Measurements from ENCODE around the gene ATRNL1.
"Not testable (repeated sequence)": the region's sequence is repeated elsewhere in the genome, so short reads cannot be mapped to it uniquely, and the experiment has no call there.

Gene ATRNL1

GRCh38 chr10:115084277-115084850, 8.8 kb upstream of the ATRNL1 start:
- in situ Hi-C loops (cut with HindIII; ENCODE audit: low sequenced_read_pairs) = no loop called here

GRCh38 chr10:115091161-115091560, 2.0 kb upstream of the ATRNL1 start:
- in situ Hi-C loops (cut with HindIII; ENCODE audit: low sequenced_read_pairs) = no loop called here

- in situ Hi-C loops (cut with HindIII; ENCODE audit: low sequenced_read_pairs) = no loop called here
These were observed 959 bp upstream of the ATRNL1 start for GRCh38 chr10:115092258-115092554.

GRCh38 chr10:115092555-115093285, 445 bp upstream of the ATRNL1 start:
- in situ Hi-C loops (cut with HindIII; ENCODE audit: low sequenced_read_pairs) = no loop called here

DNA sequence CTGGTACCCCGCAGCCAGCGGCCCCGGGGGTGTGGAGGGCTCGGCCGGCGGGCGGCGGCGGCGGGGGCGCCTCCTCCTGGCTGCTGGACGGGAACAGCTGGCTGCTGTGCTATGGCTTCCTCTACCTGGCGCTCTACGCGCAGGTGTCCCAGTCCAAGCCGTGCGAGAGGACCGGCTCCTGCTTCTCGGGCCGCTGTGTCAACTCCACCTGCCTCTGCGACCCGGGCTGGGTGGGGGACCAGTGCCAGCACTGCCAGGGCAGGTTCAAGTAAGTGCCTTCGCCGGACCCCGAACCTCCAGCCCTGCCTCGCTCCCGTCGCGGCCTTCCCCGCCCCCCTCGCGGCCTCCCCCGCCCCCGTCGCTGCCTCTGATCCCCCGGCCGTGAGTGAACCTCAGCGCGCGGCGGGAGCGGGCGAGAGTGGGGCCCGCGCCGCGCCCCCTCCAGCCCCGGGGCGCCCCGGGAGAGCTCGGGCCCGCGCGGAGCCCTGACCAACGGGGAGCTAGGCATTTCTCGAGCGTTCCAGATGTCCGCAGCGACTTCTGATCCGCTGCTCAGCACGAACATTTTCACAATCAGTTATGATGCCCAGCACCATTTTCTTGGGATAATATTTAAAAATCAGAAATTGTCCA, 727 bp downstream of the ATRNL1 start:
- in situ Hi-C loops (cut with HindIII; ENCODE audit: low sequenced_read_pairs) = no loop called here

GRCh38 chr10:115094416-115095140, 1.4 kb downstream of the ATRNL1 start:
- in situ Hi-C loops (cut with HindIII; ENCODE audit: low sequenced_read_pairs) = no loop called here

- in situ Hi-C loops (cut with HindIII; ENCODE audit: low sequenced_read_pairs) = no loop called here
These were observed 2.6 kb downstream of the ATRNL1 start for GRCh38 chr10:115095758-115096157.

- in situ Hi-C loops (cut with HindIII; ENCODE audit: low sequenced_read_pairs) = no loop called here
These were observed 10.5 kb downstream of the ATRNL1 start for GRCh38 chr10:115103700-115104099.

GRCh38 chr10:115105411-115105810, 12.2 kb downstream of the ATRNL1 start:
- in situ Hi-C loops (cut with HindIII; ENCODE audit: low sequenced_read_pairs) = not testable (repeated sequence)

DNA sequence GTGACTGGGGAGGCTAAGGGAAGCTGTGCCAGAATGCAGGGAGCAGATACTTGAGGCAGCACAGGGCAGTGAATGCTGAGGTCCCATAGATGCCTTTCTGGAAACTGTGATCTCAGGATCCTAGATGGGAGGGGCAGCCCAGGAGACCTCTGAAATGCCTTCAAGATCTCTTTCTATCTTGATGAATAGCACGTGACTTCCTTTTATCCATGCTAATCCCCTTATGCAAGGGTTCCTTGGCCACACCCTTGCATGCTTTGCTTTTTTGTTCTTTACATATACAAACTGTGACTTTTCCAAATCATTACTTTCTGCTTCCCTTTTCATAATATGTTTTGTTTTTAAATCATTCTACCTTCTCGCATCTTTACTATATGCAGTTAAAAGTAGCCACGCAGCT, 14.7 kb downstream of the ATRNL1 start:
- in situ Hi-C loops (cut with HindIII; ENCODE audit: low sequenced_read_pairs) = no loop called here

GRCh38 chr10:115117301-115117700, 24.1 kb downstream of the ATRNL1 start:
- in situ Hi-C loops (cut with HindIII; ENCODE audit: low sequenced_read_pairs) = no loop called here

GRCh38 chr10:115118346-115118745, 25.2 kb downstream of the ATRNL1 start:
- in situ Hi-C loops (cut with HindIII; ENCODE audit: low sequenced_read_pairs) = no loop called here

DNA sequence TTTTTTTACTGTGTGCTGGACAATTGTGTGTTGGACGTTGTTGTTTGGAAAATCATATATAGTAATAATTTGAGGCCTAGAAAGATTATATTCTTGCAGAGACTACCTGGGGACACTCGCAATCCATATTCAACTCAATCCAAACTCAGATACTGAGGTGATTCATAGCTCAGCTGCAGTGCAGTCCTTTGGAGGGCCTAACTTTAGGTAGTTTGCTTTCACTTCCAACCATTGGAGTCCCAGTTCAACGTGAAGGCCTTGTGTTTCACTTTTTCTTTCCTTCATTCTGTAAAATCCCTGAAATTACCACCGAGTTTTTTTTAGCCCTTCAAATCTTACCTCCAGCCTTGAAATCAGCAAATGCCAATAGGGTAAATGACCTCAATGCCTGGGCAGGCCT, 32.3 kb downstream of the ATRNL1 start:
- in situ Hi-C loops (cut with HindIII; ENCODE audit: low sequenced_read_pairs) = no loop called here

- in situ Hi-C loops (cut with HindIII; ENCODE audit: low sequenced_read_pairs) = no loop called here
These were observed 36.6 kb downstream of the ATRNL1 start for GRCh38 chr10:115129752-115130151.

- in situ Hi-C loops (cut with HindIII; ENCODE audit: low sequenced_read_pairs) = no loop called here
These were observed 43.5 kb downstream of the ATRNL1 start for GRCh38 chr10:115136616-115137015.

GRCh38 chr10:115141254-115141653, 48.1 kb downstream of the ATRNL1 start:
- in situ Hi-C loops (cut with HindIII; ENCODE audit: low sequenced_read_pairs) = no loop called here

DNA sequence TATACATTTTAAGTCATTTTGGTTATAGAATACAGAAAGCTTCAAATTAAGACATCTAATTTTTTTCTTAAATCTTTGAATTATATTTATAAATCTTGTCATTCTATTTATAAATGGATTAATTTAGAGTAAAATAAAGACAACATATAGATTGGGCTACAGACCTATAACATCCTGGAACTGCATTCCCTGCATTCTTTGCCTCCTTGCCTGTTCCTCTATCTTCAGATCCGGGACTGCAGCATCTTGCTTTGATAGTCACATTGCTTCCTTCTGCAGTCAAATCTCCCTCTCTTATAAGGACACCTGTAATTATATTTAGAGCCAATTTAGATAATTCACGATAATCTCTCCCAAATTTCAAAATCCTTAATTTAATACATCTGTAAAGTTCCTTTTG, 64.2 kb downstream of the ATRNL1 start:
- in situ Hi-C loops (cut with HindIII; ENCODE audit: low sequenced_read_pairs) = no loop called here

DNA sequence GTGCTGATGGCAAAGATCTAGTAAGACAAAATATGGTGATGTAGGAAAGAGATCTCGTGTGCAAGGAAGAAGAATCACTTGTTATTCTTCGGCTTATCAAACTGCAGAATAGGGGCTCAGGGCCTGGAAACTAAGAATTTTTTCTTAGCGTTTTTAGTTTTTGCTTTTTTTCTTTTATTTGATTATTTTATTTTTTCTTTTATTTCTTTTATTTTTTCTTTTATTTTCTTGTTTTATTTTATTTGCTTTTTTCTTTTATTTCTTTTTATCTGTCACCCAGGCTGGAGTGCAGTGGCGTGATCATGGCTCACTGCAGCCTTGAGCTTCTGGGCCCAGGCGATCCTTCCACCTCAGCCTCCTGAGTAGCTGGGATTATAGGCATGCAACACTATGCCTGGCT, 70.0 kb downstream of the ATRNL1 start:
- in situ Hi-C loops (cut with HindIII; ENCODE audit: low sequenced_read_pairs) = no loop called here

GRCh38 chr10:115164220-115164619, 71.1 kb downstream of the ATRNL1 start:
- in situ Hi-C loops (cut with HindIII; ENCODE audit: low sequenced_read_pairs) = no loop called here

DNA sequence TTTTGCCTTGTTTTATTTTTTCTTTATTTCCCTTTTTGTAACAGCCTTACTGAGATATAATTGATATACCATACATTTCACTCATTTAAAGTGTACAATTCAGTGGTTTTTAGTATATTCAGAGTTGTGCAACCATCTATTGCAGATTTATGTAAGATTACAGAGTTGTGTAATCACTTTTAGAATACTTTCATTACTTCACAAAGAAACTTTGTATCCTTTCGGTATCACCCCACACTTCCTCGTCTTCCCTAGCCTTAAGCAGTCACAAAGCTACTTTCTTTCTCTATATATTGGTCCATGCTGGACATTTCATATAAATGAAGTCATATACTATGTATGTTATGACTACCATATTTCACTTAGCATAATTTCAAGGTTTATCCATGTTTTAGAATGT, 74.6 kb downstream of the ATRNL1 start:
- in situ Hi-C loops (cut with HindIII; ENCODE audit: low sequenced_read_pairs) = no loop called here

GRCh38 chr10:115171392-115171960, 78.3 kb downstream of the ATRNL1 start:
- in situ Hi-C loops (cut with HindIII; ENCODE audit: low sequenced_read_pairs) = no loop called here

Measured in DLD1 (cell line).